Measurements from ENCODE around the gene FOXO4.

Gene FOXO4

GRCh38 chrX:71099736-71100135 is 4.1 kb downstream of the FOXO4 start:
- no peak for TF ChIP-seq CREB1 (IDR thresholded peaks at IDR 0.05; ENCODE audit: low read depth)
- no peak for TF ChIP-seq TEAD4 (IDR thresholded peaks at IDR 0.05)
- TF ChIP-seq EGR1 (IDR thresholded peaks at IDR 0.05), result no peak
- no peak for TF ChIP-seq TAF1 (IDR thresholded peaks at IDR 0.05; ENCODE audit: low read depth)
- no peak for TF ChIP-seq CEBPB (IDR thresholded peaks at IDR 0.05)
- no peak for TF ChIP-seq FOXM1 (IDR thresholded peaks at IDR 0.05; ENCODE audit: borderline replicate concordance, low read depth)
- TF ChIP-seq RAD21 (IDR thresholded peaks at IDR 0.05; ENCODE audit: low read depth), result no peak
- TF ChIP-seq NFIC (IDR thresholded peaks at IDR 0.05), result no peak
- no peak for TF ChIP-seq YY1 (IDR thresholded peaks at IDR 0.05; ENCODE audit: low read depth)
- TF ChIP-seq REST (IDR thresholded peaks at IDR 0.05; ENCODE audit: low read depth), result no peak
- TF ChIP-seq ZBTB7A (IDR thresholded peaks at IDR 0.05; ENCODE audit: low read depth), result no peak
- TF ChIP-seq USF1 (IDR thresholded peaks at IDR 0.05), result no peak
- no peak for TF ChIP-seq TCF12 (IDR thresholded peaks at IDR 0.05; ENCODE audit: low read depth)
- no peak for TF ChIP-seq MAX (IDR thresholded peaks at IDR 0.05)
- no peak for TF ChIP-seq EP300 (IDR thresholded peaks at IDR 0.05; ENCODE audit: borderline replicate concordance)

GRCh38 chrX:71100581-71101505 is 5.2 kb downstream of the FOXO4 start:
- no peak for TF ChIP-seq CEBPB (IDR thresholded peaks at IDR 0.05)
- TF ChIP-seq REST (IDR thresholded peaks at IDR 0.05; ENCODE audit: low read depth), result no peak
- TF ChIP-seq ZBTB7A (IDR thresholded peaks at IDR 0.05; ENCODE audit: low read depth), result no peak
- no peak for TF ChIP-seq USF1 (IDR thresholded peaks at IDR 0.05)
- TF ChIP-seq NFIC (IDR thresholded peaks at IDR 0.05), result no peak
- TF ChIP-seq TAF1 (IDR thresholded peaks at IDR 0.05; ENCODE audit: low read depth), result no peak
- no peak for TF ChIP-seq RAD21 (IDR thresholded peaks at IDR 0.05; ENCODE audit: low read depth)
- no peak for TF ChIP-seq FOXM1 (IDR thresholded peaks at IDR 0.05; ENCODE audit: borderline replicate concordance, low read depth)
- TF ChIP-seq TEAD4 (IDR thresholded peaks at IDR 0.05), result no peak
- no peak for TF ChIP-seq EGR1 (IDR thresholded peaks at IDR 0.05)
- no peak for TF ChIP-seq CREB1 (IDR thresholded peaks at IDR 0.05; ENCODE audit: low read depth)
- no peak for TF ChIP-seq YY1 (IDR thresholded peaks at IDR 0.05; ENCODE audit: low read depth)
- no peak for TF ChIP-seq MAX (IDR thresholded peaks at IDR 0.05)
- TF ChIP-seq EP300 (IDR thresholded peaks at IDR 0.05; ENCODE audit: borderline replicate concordance), result no peak
- TF ChIP-seq TCF12 (IDR thresholded peaks at IDR 0.05; ENCODE audit: low read depth), result no peak

- TF ChIP-seq MAX (IDR thresholded peaks at IDR 0.05) (no peak), RAD21 (IDR thresholded peaks at IDR 0.05; ENCODE audit: low read depth) (no peak), EP300 (IDR thresholded peaks at IDR 0.05; ENCODE audit: borderline replicate concordance) (no peak), CREB1 (IDR thresholded peaks at IDR 0.05; ENCODE audit: low read depth) (no peak), CEBPB (IDR thresholded peaks at IDR 0.05) (no peak), TAF1 (IDR thresholded peaks at IDR 0.05; ENCODE audit: low read depth) (no peak), YY1 (IDR thresholded peaks at IDR 0.05; ENCODE audit: low read depth) (no peak), TCF12 (IDR thresholded peaks at IDR 0.05; ENCODE audit: low read depth) (no peak), ZBTB7A (IDR thresholded peaks at IDR 0.05; ENCODE audit: low read depth) (no peak), TEAD4 (IDR thresholded peaks at IDR 0.05) (no peak)
Measured at GRCh38 chrX:71102292-71102691, 6.6 kb downstream of the FOXO4 start.

- TF ChIP-seq TEAD4 (IDR thresholded peaks at IDR 0.05), result no peak
- TF ChIP-seq REST (IDR thresholded peaks at IDR 0.05; ENCODE audit: low read depth), result no peak
- TF ChIP-seq TCF12 (IDR thresholded peaks at IDR 0.05; ENCODE audit: low read depth), result no peak
- TF ChIP-seq EP300 (IDR thresholded peaks at IDR 0.05; ENCODE audit: borderline replicate concordance), result no peak
- no peak for TF ChIP-seq CREB1 (IDR thresholded peaks at IDR 0.05; ENCODE audit: low read depth)
- TF ChIP-seq FOXM1 (IDR thresholded peaks at IDR 0.05; ENCODE audit: borderline replicate concordance, low read depth), result no peak
- no peak for TF ChIP-seq RAD21 (IDR thresholded peaks at IDR 0.05; ENCODE audit: low read depth)
- TF ChIP-seq CEBPB (IDR thresholded peaks at IDR 0.05), result no peak
Measured at GRCh38 chrX:71103110-71103983, 7.7 kb downstream of the FOXO4 start.

Measured in Ishikawa (cell line).